ENCODE data around the gene NOXO1.
"Not testable (repeated sequence)": the region's sequence is repeated elsewhere in the genome, so short reads cannot be mapped to it uniquely, and the experiment has no call there.

NOXO1 gene

DNA sequence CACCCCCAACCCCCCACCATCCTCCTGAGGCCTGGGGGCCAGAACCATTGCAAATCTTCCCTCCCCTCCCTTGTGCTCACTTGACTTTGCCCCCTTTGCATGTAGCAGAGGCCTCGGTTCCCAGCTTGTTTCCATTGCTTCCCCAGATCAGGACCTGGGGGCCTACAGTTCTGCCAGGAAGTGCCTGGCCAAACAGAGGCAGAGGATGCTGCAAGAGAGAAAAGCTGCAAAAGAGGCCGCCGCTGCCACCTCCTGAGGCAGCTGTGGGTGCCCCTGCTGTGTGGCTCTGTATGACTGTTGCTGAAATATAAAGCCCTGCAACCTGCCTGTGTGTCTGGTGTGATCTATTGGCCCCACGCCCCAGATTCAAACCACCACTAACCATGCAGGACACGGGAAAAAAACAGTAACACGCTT lies 19.6 kb downstream of the NOXO1 start:
- FAIRE-seq, result no peak
- TF ChIP-seq, protein P1, sequence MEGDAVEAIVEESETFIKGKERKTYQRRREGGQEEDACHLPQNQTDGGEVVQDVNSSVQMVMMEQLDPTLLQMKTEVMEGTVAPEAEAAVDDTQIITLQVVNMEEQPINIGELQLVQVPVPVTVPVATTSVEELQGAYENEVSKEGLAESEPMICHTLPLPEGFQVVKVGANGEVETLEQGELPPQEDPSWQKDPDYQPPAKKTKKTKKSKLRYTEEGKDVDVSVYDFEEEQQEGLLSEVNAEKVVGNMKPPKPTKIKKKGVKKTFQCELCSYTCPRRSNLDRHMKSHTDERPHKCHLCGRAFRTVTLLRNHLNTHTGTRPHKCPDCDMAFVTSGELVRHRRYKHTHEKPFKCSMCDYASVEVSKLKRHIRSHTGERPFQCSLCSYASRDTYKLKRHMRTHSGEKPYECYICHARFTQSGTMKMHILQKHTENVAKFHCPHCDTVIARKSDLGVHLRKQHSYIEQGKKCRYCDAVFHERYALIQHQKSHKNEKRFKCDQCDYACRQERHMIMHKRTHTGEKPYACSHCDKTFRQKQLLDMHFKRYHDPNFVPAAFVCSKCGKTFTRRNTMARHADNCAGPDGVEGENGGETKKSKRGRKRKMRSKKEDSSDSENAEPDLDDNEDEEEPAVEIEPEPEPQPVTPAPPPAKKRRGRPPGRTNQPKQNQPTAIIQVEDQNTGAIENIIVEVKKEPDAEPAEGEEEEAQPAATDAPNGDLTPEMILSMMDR (IDR thresholded peaks at IDR 0.05; ENCODE audit: insufficient read depth, missing control alignments), result no peak
- peak; percentile 9 for DNase-seq (ENCODE audit: insufficient read length, low spot score)

DNA sequence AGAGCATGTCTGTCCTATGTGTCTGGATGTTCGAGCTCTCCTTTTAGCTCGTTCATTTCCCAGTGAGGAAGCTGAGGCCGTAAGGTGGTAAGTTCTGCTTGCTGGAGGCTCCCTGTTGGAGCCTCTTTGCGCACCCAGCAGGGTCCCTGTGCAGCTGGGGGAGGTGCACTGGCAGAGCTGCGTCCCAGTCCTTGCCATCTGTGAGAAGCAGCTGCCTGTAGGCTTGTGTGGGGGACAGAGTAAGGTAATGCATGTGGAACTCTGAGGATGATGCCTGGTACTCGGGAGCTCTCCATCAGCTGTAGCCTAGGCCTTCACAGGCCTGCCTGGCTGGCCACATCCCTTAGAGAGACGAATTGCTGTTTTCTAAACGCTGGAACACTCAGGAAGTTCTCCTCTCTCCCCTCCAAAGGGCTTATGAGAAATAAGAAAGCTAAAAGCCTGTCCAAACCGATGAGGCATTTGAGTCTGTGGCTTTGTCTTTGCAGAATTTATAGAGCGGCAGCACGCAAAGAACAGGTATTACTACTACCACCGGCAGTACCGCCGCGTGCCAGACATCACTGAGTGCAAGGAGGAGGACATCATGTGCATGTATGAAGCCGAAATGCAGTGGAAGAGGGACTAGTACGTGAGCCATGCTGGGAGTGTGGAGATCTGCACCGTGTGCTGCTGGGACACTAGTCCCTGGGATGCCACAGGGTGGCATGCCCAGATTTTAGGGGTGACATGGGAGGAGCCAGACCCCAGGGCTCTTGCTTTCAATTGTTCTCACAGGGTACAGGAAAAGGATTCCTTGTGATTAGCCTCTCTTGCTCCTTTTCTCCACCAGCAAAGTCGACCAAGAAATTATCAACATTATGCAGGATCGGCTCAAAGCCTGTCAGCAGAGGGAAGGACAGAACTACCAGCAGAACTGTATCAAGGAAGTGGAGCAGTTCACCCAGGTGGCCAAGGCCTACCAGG lies 20.3 kb downstream of the NOXO1 start:
- no peak for FAIRE-seq
- TF ChIP-seq, protein P1 (IDR thresholded peaks at IDR 0.05; ENCODE audit: insufficient read depth, missing control alignments), result no peak
- peak; percentile 18 for DNase-seq (ENCODE audit: insufficient read length, low spot score)

DNA sequence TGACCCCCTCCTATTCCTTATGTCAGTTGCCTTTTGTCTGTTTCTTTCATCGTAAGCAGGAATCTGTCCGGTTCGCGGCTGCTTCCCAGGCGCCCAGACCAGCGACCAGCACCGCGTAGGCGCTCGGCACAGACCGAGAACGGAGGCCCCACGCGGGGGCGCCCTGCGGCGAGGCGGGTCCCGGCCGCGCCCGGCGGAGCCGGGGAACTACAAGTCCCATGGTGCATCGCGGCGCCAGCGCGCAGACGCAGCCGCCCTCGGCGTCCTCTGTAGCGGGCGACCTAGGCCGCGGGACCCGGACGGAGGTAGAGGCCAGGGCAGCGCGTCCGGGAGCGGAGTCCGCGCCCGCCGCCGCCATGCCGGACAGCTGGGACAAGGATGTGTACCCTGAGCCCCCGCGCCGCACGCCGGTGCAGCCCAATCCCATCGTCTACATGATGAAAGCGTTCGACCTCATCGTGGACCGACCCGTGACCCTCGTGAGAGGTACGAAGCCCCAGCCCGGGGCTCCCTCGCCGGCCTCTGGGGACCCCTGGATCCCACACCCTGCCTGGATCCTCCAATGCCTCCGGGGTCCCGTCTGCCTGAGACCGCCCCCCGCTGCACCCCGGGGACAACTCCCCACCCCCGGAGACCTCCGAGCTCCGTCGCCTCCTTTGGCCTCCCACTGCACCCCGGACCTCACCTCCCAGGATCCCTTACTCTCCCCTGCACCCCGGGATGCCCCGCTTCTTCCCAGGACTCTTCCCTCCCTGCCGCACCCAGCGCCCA lies 21.8 kb downstream of the NOXO1 start, which contains the start of gene NDUFB10:
NDUFB10 (plus strand) TSS at position 270 of the 771 bp plus-strand sequence; CDS start at position 357, 87 bp downstream.
- TF ChIP-seq, protein P1 (IDR thresholded peaks at IDR 0.05; ENCODE audit: insufficient read depth, missing control alignments), result peak; percentile 66
- FAIRE-seq (no peak), DNase-seq (ENCODE audit: insufficient read length, low spot score) (peak; percentile 75)

DNA sequence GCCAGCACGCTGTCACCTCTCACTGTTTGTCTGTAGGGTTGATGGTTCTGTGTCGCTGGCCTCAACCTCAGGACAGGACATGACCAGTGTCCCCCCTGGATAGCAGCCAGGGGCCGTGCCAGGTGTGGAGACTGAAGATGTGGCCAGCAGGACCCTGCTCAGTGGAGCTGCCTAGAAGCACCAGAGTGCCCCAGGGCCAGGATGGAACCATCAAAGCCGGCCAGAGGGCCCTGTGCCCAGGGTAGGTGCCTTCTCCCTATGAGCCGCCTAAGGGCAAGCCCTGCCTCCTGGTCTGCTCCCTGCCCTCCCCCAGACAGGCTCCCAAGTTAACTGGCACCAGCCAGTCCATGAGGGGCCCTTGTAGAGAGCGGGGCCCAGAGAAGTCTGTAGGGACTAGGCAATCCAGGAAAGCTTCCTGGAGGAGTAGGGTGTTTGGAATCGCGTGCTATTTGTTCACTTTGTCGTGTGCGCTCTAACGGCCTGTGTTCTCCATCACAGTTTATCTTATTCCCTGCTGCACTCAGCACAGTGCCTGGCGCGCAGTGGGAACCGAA lies 22.5 kb downstream of the NOXO1 start:
- TF ChIP-seq, protein P1 (IDR thresholded peaks at IDR 0.05; ENCODE audit: insufficient read depth, missing control alignments), result no peak
- DNase-seq (ENCODE audit: insufficient read length, low spot score), result peak; percentile 3
- FAIRE-seq, result no peak

DNA sequence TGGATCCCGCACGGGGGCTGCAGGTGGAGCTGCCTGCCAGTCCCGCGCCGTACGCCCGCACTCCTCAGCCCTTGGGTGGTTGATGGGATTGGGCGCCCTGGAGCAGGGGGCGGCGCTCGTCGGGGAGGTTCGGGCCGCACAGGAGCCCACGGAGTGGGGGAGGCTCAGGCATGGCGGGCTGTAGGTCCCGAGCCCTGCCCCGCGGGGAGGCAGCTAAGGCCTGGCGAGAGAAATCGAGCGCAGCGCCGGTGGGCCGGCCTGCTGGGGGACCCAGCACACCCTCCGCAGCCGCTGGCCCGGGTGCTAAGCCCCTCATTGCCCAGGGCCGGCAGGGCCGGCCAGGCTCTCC lies 23.2 kb downstream of the NOXO1 start:
- DNase-seq (ENCODE audit: insufficient read length, low spot score); FAIRE-seq: not testable (repeated sequence)

DNA sequence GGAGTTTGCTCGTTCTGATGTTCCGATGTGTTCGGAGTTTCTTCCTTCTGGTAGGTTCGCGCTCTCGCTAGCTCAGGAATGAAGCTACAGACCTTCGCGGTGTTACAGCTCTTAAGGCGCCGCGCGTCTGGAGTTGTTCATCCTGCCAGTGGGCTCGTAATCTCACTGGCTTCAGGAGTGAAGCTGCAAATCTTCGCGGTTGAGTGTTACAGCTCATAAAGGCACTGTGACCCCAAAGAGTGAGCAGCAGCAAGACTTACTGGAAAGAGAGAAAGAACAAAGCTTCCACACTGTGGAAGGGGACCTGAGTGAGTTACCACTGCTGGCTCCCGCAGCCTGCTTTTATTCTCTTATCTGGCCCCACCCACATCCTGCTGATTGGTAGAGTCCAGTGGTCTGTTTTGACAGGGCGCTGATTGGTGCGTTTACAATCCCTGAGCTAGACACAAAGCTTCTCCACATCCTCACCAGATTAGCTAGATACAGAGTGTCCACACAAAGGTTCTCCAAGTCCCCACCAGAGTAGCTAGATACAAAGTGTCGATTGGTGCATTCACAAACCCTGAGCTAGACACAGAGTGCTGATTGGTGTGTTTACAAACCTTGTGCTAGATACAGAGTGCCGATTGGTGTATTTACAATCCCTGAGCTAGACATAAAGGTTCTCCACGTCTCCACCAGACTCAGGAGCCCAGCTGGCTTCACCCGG lies 23.7 kb downstream of the NOXO1 start:
- not testable (repeated sequence) for FAIRE-seq; DNase-seq (ENCODE audit: insufficient read length, low spot score)

DNA sequence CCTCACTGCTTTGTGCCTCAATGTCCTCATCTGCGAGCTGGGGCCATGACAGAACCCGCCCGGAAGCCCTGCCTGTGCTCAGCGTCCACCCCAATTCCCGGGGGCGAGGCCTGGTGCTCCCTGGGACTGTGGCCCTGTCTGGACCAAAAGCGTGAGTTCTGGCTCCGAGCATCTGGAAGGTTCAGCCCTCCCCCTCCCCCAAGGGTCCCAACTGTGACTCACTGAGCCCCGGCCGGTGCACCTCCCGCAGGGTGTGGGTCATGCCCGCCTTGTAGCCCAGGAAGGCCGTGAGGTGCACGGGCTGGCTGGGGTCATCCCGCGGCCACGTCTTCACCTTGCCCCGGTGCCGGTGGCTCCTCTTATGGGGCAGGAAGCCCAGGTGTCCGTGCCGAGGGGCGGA lies 27.5 kb downstream of the NOXO1 start:
- TF ChIP-seq, protein P1 (IDR thresholded peaks at IDR 0.05; ENCODE audit: insufficient read depth, missing control alignments), result no peak
- FAIRE-seq (no peak), DNase-seq (ENCODE audit: insufficient read length, low spot score) (no peak)

Data from D721Med (cell line).